Measurements from ENCODE around the gene PLPP6.
"Not testable (repeated sequence)": the region's sequence is repeated elsewhere in the genome, so short reads cannot be mapped to it uniquely, and the experiment has no call there.

DNA sequence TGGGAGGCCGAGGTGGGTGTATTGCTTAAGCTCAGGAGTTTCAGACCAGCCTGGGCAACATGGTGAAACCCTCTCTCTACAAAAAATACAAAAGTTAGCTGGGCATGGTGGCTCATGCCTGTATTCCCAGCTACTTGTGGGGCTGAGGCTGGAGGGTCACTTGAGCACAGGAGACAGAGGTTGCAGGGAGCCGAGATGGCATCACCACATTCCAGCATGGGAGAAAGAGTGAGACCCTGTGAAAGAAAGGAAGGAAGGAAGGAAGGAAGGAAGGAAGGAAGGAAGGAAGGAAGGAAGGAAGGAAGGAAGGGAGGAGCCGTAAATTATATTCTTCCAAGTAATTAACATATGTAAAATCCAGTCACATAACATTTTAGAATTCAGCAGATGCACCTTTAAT, 5.9 kb upstream of the PLPP6 start:
- TF ChIP-seq, protein P1, sequence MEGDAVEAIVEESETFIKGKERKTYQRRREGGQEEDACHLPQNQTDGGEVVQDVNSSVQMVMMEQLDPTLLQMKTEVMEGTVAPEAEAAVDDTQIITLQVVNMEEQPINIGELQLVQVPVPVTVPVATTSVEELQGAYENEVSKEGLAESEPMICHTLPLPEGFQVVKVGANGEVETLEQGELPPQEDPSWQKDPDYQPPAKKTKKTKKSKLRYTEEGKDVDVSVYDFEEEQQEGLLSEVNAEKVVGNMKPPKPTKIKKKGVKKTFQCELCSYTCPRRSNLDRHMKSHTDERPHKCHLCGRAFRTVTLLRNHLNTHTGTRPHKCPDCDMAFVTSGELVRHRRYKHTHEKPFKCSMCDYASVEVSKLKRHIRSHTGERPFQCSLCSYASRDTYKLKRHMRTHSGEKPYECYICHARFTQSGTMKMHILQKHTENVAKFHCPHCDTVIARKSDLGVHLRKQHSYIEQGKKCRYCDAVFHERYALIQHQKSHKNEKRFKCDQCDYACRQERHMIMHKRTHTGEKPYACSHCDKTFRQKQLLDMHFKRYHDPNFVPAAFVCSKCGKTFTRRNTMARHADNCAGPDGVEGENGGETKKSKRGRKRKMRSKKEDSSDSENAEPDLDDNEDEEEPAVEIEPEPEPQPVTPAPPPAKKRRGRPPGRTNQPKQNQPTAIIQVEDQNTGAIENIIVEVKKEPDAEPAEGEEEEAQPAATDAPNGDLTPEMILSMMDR (IDR thresholded peaks at IDR 0.05), result not testable (repeated sequence)
- TF ChIP-seq POLR2A (IDR thresholded peaks at IDR 0.05), result not testable (repeated sequence)
